RPMI7951 (cell line): Measurements from ENCODE around the gene HOXC11. TPM values are rescaled to one million over a fixed set of nuclear protein-coding genes. Genes with fewer than 3 reads are reported as not detected.

Experiments used
- DNase-seq: peaks from one replicate; pipeline ENCODE4 v3.0.0-alpha.2; 2012; ENCODE audit warnings: low read depth
- total RNA-seq: library from RNA; depleted of rRNA; stranded (reverse); fragments of >200 nt; shearing (Covaris generic); gene quantifications from 2 replicates; pipeline ENCODE4 v1.2.3, GENCODE V29; 2014

The HOXC11 gene
- total RNA-seq, 1 experiment from 2014 or later = 0.36 TPM

- DNase-seq = peak; percentile 35
Observed at GRCh38 chr12:54009171-54010052, 36.5 kb downstream of the HOXC11 start.

DNA sequence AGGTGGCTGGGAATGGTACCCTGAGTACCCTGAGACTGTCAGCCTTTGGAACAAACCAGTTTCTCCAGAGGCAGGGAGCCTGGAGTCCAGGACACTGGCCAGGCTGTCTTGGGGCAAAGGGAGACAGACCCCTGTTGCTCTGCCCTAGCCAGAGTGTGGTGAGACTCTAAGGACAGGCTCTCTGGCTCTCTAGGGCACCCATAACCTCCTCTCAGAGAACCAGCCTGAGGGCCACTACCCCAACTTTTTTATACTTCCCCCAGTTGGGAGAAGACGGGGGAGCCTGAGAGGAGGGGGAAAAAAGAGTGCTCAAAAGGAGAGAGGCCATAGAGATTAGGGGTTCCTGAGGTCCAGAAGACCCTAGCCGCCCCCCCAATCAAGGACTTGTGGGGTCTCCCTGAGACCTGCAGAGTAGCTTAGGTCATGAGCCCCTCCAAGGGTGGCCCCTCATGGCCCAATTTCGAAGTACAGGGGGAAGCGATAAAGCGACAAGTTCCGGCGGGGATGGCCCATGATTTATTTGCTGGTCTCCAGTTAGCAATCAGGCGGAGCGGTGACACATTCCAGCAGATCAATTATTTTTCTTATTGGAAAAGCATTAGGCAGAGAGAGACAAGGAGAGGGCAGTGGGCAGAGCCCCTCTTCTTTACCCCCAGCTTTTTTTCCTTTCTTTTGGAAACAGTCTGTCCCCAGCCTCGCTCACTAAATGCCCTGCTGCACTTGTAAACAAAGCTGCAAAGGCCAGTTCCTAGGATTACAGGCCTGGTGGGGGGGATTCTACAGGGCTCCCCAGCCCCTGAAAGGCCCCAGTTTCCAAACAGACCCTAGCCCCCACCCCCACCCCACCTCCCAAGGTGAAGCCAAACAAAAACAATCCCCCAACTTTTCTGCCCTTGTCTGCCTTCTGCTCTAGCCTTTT, 37.4 kb downstream of the HOXC11 start:
- no peak for DNase-seq

DNA sequence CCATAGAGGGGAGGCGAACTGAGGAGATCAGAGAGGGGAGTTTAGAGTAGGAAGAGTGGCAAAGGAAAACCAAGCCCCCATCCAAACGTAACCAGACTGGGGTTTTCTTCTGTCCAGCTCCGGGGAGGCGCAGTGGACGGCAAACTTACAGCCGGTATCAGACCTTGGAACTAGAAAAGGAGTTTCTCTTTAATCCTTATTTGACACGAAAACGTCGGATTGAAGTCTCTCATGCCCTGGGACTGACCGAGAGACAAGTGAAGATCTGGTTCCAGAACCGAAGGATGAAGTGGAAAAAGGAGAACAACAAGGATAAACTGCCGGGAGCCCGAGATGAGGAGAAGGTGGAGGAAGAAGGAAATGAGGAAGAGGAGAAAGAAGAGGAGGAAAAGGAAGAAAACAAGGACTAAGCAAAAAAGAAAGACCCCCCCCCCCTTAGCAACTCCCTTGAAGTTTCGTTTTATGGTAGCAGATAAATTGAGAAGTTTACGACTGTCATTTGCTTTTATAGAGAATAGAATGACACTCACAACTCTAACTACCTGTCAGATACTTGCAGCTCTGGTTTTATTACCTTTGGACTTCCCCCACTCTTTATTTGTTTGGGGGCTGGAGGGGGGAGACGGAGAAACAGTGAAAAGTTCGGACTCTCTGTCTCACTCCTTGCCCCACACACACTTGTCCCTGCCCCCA, 38.2 kb downstream of the HOXC11 start:
- no peak for DNase-seq

DNA sequence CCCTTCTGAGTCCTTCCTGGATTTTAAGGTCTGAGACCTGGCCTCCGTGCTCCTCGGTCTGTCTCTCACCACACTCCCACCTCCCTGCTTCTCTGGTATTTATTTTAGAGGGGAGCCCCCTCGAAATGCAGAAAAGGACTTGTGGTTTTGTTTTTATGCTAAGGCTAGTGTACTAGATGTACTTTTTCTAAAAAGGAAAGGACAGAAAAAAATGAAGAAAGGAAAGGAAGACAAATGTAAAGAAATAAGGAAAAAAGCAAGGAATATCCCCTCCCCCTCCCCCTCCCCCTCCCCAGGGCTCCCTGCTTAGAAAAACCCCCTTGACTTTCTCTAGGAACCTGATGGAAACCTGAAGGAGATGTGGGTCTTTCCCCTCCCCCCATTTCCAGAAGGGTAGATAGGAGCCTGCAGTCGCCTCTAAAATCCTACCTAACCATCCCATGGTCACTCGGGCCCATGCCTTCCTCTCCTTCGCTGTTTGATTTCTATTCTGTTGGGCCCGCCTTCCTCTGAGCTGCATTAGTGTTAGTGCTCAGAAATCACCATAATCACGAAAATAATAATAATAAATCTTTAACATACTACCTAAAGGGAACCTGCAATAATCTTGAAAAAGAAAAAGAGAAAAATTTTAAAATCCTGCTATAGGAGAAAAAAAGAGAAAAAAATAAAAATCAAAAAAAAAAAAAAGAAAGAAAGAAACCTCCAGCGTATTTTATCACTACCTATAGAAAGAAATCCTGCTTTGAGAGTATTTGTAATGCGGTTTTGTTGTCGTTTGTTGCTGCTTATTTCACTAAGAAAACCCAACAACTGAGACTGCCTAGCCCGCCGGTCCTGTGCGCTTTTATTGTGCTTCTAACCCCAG, 39.0 kb downstream of the HOXC11 start:
- DNase-seq = no peak

- DNase-seq = no peak
Observed at GRCh38 chr12:54012631-54013409, 39.9 kb downstream of the HOXC11 start.

DNA sequence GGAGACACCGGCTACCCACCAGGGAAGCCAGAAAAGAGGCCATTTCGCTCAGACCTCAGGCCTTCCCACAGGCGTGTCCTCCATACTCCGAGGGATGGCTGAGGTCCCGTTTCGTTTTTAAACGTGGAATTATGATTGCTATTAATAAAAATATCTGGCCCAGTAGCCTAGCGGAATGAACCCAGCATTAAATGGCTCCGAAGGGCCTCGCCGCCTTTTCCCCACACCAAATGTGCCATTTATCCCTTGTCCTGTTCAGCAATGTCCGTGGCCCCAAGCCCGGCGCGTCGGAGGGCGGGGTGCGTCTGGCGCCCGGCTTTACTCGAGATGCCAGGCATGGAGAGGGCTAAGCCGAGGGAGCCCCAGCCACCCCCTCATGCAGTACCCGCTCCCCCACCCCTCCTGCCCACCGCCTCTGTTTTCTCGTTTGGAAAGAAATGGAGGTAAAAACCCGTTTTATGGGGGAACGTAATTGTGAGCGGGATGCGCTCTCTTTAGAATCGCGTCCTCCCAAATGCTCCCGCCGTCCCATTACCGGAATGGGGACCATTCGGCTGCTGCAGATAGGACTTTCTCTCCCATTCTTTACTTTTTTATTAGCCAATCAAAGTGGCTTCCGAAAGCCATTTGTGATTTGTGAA, 41.6 kb downstream of the HOXC11 start:
- no peak for DNase-seq

DNA sequence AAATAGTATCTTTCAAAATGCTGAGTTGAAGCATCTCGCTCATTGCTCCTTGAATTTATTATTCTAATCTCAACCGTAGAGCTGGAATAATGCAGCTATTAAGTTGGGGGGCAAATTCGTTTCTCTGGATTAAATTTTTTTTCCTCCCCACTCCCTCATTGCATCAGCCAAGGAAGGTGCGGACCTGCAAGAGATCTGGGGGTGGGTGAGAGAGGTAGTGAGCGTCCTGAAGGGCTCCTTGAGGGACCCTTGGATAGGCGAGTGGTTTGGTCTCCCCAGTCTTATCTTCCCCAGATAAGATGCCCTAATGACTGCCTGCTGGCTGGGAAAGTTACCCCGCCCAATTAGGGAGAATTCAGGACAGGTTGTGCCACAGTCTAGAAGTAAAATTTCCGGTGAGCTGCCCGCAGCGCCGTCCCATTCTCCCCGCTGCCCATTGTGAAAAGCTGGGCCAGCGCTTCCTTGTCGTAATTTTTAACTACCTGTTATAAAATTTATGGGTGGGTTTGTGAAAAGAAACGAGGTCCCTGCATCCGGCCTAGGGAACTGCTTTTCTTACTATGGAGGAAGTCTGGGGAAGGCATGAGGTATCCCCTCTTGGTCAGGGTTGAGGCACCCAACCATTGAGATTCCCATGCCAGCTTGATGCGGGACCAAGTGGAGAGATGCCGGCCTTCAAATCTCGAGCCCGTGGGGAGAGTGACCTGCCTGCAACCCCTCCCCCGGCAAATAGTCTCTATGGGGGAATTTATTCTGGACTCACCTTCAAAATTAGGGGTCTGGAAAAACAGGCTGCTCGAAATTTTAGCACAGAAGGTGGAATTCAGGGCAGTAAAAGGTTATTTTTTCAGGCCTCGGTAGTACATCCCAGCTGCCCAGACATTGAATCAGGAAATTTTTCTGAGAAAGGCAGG, 42.3 kb downstream of the HOXC11 start:
- DNase-seq = no peak

GRCh38 chr12:54016051-54016450, 43.1 kb downstream of the HOXC11 start:
- no peak for DNase-seq

DNA sequence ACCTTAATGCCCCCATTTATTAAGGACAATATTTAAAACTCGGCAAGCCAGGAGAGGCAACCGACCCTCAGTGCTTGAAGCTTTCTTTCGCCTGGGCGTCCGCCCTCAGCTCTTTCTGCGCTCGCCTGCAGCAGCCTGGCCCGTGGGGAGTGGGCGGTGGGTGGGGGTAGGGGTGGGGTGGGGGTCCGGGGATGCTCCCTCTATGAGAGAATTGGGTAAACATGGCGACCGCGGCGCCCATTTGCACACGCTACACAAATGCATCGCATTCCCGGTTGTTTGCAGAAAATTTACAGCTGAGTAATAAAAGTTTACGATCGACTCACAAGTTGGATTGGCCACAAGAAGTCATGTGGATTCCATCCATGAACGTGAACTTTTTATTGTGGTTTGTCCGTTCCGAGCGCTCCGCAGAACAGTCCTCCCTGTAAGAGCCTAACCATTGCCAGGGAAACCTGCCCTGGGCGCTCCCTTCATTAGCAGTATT, 43.6 kb downstream of the HOXC11 start:
- DNase-seq = peak; percentile 90

DNA sequence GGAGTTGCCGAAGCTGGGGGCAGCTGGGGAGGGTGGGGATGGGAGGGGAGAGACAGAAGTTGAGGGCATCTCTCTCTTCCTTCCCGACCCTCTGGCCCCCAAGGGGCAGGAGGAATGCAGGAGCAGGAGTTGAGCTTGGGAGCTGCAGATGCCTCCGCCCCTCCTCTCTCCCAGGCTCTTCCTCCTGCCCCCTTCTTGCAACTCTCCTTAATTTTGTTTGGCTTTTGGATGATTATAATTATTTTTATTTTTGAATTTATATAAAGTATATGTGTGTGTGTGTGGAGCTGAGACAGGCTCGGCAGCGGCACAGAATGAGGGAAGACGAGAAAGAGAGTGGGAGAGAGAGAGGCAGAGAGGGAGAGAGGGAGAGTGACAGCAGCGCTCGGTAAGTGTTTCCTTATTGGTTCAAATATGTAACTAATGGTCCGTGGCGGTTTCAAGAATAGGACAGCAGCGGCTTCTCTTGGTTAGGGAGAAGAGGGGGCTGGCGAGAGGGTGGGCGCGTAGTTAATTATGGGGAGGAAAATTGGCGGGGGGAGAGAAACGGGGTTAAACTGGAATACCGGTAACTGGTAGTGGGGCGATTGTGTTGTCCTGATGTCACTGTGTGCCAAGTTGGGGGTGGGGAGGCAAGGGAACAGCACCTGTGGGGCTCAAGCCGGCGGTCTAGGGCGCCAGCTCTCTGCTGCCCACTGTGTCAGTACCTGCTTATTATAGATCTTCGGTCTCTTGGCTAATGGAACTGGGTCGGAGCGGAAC, 44.3 kb downstream of the HOXC11 start:
- peak; percentile 50 for DNase-seq

DNA sequence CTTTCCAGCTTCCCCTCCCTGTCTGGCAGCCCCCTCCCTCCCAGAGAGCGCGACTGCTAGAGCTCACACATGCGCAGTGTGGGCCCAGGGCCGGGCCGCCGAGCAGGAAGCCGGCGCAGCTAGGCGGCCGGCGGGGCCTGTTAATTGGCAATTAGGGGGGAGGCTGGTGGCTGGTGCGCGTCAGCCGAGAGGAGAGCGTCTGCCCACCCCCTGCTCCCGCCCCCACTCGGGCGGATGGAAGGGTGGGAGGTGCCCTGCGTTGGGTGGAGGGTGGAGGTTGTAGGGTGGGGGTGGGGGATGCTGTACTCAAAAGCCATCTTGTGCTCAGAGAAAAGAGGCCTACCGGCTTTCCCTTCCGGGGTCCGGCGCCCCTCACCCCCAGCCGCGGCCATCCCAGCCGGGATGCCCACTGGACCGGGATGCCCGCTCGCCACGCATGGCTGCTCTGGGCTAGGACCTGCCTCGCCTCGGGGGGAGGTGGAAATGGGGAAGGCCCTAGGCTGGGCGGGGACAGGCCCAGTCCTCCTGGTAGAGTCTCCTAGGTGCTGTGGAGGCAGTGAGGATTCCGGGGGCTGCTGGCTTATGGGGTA, 45.0 kb downstream of the HOXC11 start:
- peak; percentile 94 for DNase-seq

- DNase-seq = peak; percentile 47
Observed at GRCh38 chr12:54018468-54018984, 45.6 kb downstream of the HOXC11 start.

- DNase-seq = peak; percentile 44
Observed at GRCh38 chr12:54019091-54019811, 46.3 kb downstream of the HOXC11 start.

DNA sequence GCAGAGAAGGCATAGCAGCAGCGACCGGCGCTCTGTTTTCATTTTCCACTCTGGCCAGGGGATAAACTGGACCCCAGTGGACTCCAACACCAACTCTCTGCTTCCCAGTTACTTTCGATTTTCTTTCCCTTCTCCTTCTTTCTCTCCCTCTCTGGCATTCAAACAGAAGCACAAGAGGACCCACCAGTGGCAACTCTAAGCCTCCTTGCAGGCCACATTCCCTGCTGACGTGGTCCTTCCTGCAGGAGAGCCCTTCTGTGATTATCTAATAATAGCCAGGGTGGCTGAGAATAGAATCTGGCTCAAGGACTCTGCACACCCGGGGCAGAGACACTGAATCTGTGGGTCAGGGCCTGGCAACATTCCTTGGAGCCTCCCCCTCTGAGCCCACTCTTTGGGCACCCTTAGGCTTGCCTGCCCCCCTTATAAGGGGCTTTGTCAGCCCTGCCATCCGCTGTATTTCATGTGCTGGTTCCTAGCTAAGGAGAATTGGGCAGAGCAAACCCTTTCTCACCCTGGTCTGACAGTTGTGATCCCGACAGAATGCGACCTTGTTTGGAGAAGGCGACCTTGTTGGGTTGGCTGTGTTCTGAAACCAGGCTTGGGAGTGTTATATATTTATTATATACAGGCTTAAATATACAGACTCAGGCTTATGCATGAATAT, 47.1 kb downstream of the HOXC11 start:
- DNase-seq = peak; percentile 71

- DNase-seq = no peak
Observed at GRCh38 chr12:54020591-54021405, 47.9 kb downstream of the HOXC11 start.
